ENCODE results near the gene MEGF6.

The MEGF6 gene

GRCh38 chr1:3453891-3454810 lies 157.2 kb downstream of the MEGF6 start, which contains the start of gene ARHGEF16:
TSS of gene ARHGEF16 (plus strand) at chr1:3454665. CDS start at chr1:3463085, 8,420 bp downstream.
- DNase-seq: peak; percentile 43

DNA sequence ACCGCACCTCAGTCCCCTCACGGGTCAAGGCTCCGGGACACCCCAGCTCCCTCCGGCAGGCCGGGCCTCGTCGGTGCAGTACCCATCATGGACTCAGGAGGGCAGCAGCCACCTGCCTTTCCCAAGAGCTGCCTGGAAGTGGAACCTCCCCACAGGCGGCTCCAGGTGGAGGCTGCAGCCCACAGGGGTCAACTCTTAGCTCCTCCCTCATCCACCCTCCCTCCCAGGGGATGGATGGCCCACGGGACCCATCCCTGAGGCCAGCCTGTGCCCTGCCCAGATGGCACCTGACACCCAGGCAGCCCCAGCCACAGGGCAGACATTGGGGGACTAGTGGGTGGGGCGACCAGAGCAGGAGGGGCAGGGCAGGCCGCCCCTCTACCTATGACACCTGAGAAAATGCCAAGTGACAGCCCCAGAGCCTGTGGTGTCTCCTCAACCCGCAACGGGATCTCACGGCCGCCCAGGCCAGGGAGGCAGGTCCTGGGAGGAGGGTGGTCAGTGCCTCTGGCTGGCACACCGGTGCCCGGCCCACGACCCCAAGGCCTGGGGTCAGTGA lies 158.0 kb downstream of the MEGF6 start:
- peak; percentile 47 for DNase-seq

DNA sequence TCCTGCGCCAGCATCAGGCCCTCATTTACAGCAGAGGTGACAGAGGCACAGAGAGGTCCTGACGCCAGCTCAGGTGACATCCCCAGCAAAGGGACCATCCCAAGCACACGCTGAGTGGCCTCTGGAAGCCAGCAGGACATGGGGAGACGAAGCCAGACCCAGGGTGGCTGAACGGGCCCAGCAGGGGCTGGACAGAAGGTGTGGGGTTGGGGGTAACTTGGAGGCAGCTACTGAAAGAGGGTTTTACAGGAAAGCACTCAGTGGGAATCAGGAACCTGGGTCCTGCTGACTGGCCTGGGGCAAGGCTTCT lies 158.5 kb downstream of the MEGF6 start:
- no peak for DNase-seq

- no peak for DNase-seq
These were observed 159.1 kb downstream of the MEGF6 start for GRCh38 chr1:3451994-3452865.

DNA sequence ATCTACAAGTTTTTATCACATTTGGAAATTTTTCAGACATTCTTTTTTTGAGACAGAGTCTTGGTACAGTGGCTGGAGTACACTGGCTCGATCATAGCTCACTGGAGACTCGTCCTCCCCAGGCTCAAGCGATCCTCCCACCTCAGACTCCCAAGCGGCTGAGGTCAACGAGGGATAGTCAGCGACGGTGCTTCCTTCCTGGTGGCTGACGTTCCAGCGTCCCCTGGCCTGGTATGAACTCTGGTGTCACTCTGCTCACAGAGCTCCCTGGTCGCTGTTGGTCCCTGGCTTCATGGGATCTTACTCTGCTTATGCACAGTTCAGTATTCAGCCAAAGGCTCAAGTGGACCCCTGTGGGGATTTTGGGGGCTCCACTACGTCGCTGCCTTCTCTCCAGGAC lies 160.3 kb downstream of the MEGF6 start:
- DNase-seq: no peak

GRCh38 chr1:3450202-3450863 lies 161.0 kb downstream of the MEGF6 start:
- no peak for DNase-seq

DNA sequence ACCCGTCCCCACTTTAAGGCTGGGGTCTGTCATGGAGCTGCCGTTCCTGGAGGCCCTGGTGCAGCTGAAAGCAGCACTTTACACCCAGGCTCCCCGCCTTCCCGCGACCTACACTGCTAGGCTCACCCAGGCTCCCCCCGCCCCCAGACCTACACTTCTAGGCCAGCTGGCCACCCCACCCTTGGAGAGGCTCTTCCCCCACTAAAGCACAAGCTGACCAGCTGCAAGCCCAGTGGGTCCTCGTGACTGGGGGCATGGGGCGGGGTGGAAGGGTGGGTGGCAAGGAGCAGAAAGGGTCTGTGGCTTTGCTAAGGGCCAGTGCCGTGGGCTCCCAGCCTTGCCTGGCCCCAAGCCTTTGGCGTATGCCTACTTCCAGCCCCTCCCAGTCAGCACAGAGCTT lies 166.6 kb downstream of the MEGF6 start:
- DNase-seq: no peak

GRCh38 chr1:3444298-3444697 lies 167.0 kb downstream of the MEGF6 start:
- DNase-seq: no peak

GRCh38 chr1:3443807-3444206 lies 167.5 kb downstream of the MEGF6 start:
- DNase-seq: no peak

DNA sequence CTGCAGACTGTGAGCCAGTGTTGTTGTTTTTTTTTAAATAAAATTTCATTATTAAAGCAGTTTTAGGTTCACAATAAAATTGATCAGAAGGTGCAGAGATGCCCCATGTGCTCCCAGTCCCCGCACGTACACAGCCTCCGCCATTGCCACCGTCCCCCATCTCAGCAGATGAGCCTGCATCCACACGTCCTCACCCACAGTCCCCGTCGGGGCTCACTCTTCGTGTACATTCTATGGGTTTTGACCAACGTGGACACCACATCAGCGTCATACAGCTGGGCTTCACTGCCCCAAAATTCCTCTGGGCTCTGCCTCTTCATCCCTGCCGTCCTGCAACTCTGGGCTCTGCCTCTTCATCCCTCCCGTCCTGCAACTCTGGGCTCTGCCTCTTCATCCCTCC lies 168.4 kb downstream of the MEGF6 start:
- no peak for DNase-seq

DNA sequence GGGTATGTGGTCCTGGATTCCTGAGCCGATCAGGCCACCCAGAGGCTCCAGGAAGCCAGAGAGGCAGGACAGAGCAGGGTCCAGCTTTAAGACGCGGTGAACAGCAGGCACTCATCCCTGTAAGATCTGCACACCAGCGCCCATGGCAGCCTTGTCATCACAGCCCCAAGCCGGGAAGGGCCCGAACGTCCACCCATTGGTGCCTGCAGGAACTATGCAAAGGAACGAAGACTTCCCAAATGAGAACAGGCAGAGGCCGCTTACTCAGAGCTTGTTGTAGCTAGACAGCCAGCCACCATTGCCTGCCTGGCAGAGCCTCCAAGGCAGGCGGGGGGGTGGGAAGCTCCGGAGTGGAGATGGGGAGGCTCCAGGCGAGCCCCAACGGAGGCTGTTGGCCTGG lies 169.0 kb downstream of the MEGF6 start:
- DNase-seq: no peak

- DNase-seq: no peak
These were observed 169.4 kb downstream of the MEGF6 start for GRCh38 chr1:3441880-3442279.

DNA sequence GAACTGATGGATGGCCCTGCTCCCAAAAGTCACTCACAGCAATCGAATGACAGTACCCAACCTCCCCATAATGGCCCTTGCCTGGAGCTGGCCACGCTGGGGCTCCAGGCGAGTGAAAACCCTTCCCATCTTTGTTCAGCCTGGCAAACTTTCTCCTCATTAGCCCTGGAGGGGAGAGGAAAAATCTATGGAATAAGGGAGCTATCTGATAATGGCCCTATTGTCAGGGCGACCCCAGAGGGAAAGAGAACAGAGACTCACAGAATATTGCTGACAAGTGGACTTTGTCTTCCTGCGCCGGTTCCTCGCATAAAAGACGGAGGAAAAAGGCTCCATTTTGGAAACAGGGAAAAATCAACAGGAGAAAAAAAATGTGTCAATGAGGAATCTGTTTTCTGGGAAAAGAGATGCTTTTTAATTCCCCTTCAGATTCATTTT lies 169.9 kb downstream of the MEGF6 start:
- DNase-seq: no peak

DNA sequence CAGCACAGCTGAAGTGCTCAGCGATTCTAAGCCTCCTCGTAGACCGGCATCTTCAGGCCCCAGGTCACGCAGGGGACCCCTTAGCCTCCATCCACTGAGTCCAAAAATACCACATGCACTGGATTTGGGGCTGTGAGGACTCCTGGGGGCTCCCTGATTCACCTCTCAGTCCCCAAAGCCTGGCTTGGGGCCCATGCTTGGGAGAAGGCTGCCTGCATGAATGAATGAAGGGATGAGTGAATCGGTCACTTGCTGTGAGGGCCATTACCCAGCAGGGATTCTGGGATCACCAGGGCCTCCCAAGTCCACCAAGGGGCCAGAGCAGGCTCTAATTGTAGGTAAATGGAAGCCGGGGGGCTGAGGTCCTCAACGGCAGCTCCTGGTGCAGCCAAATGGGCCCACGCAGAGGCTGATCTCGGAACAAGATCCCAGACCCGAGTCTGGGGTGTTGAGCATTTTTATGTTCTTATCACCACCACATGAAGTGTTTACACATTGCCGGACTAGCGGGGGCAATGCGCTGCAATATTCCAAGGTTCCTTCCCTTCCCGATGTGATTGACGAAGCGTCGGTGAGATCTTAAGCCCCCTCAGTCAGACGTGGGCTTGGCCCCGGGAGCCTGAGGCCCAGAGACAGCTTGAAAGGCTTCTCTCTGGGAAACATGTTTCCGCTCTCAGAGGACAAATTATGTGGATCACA lies 170.4 kb downstream of the MEGF6 start:
- DNase-seq: no peak

DNA sequence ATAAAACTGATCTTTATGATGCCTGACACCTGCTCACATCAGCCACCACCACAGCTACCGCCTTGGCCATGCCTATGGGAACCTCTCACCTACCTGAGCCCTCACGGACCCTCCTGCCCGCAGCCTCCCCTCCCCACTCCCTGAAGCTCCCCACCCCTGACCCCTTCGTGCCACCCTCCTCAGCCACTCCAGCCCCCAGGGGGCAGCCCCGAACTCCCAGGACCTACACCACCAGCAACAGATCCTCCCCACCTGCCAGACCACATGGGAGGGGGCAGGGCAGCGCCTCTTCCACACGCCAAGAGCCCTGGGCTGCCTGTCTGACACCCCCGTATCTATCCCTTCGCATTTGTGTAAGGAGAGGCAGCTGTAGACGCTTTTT lies 171.0 kb downstream of the MEGF6 start:
- DNase-seq: no peak
